Thoracic aorta (tissue), 2 donors: ENCODE results near the gene EIF5A2. TPM values are rescaled to one million over a fixed set of nuclear protein-coding genes. Genes with fewer than 3 reads are reported as not detected.

Source experiments
- ATAC-seq: fragments of 150-250 bp; one replicate; pipeline ENCODE4 v1.8.0; 2017; ENCODE audit warnings: low read depth; ENCODE audit not compliant: insufficient number of reproducible peaks, low FRiP score
- DNase-seq: peaks from one replicate; pipeline ENCODE4 v3.0.0-alpha.2; 2020; ENCODE audit warnings: low spot score
- H3K27ac ChIP-seq, 2 donors: fragments of 200-600 bp; sonication (generic); 1 replicate in 1 of 2; 2 replicates in 1 of 2; pipeline ENCODE4 v1.5.1; 2016; ENCODE audit warnings: mild to moderate bottlenecking in 2 of 2, moderate library complexity in 2 of 2
- H3K27me3 ChIP-seq: fragments of 200-600 bp; sonication (generic); replicated peaks from 2 replicates; pipeline ENCODE4 v1.6.0; 2016; ENCODE audit warnings: mild to moderate bottlenecking; ENCODE audit not compliant: insufficient read depth
- H3K36me3 ChIP-seq: fragments of 200-600 bp; sonication (generic); one replicate; pipeline ENCODE4 v1.5.1; 2016
- H3K4me1 ChIP-seq, 2 donors: fragments of 200-600 bp; sonication (generic); 1 replicate in 1 of 2; 2 replicates in 1 of 2; pipeline versions ENCODE4 v1.5.1 to v1.6.0; 2016; ENCODE audit warnings: low read depth in 2 of 2, mild to moderate bottlenecking in 1 of 2; ENCODE audit not compliant: control insufficient read depth in 1 of 2
- H3K4me3 ChIP-seq: fragments of 200-600 bp; sonication (generic); 2 replicates; pipeline ENCODE4 v1.5.1; 2016; ENCODE audit warnings: mild to moderate bottlenecking
- H3K9me3 ChIP-seq: fragments of 200-600 bp; sonication (generic); 2 replicates; pipeline ENCODE4 v1.5.1; 2016
- CTCF ChIP-seq: fragments of 200-600 bp; sonication (generic); IDR thresholded peaks from one replicate; pipeline ENCODE4 v1.5.1; 2019; ENCODE audit warnings: antibody characterized with exemption
- total RNA-seq, 2 donors: library from RNA; depleted of rRNA; stranded (reverse); fragments of >200 nt; gene quantifications; one replicate each; pipeline versions ENCODE4 v1.1.0 to v1.2.3, GENCODE V29; 2016

Gene EIF5A2
- total RNA-seq, 2 donors from 2014 or later = 7.4 to 12.2 TPM

GRCh38 chr3:170863816-170864215, 44.6 kb downstream of the EIF5A2 start:
- no peak for TF ChIP-seq CTCF
- no peaks in the 10 kb centered on the region for H3K9me3 ChIP-seq

GRCh38 chr3:170862618-170863374, 45.6 kb downstream of the EIF5A2 start:
- Histone ChIP-seq H3K27ac (no peak overlapping the region), H3K36me3 (peaks cover 13% of the 10 kb centered on the region), H3K4me1 (peaks cover 6 to 8% of the 10 kb centered on the region in 2 donors), H3K4me3 (no peak overlapping the region), H3K27me3 (no peaks in the 10 kb centered on the region), H3K9me3 (no peaks in the 10 kb centered on the region)
- no peak for ATAC-seq
- no peak for DNase-seq
- no peak for TF ChIP-seq CTCF

More at GRCh38 chr3:170863816-170864215, 44.6 kb downstream of the EIF5A2 start:
- H3K27ac ChIP-seq = no peak overlapping the region
- H3K27me3 ChIP-seq = no peaks in the 10 kb centered on the region
- no peak for DNase-seq
- peaks cover 9 to 16% of the 10 kb centered on the region in 2 donors for H3K4me1 ChIP-seq
- no peak for ATAC-seq
- H3K36me3 ChIP-seq = peaks cover 15% of the 10 kb centered on the region
- no peak overlapping the region for H3K4me3 ChIP-seq

GRCh38 chr3:170858599-170858998, 49.8 kb downstream of the EIF5A2 start:
- H3K36me3 ChIP-seq = no peaks in the 10 kb centered on the region
- H3K4me1 ChIP-seq = no peaks in the 10 kb centered on the region
- no peaks in the 10 kb centered on the region for H3K9me3 ChIP-seq
- ATAC-seq (no peak), DNase-seq (no peak)
- no peaks in the 10 kb centered on the region for H3K27me3 ChIP-seq
- H3K27ac ChIP-seq = no peak overlapping the region
- no peak overlapping the region for H3K4me3 ChIP-seq
- no peak for TF ChIP-seq CTCF

GRCh38 chr3:170852324-170852723, 56.1 kb downstream of the EIF5A2 start:
- Histone ChIP-seq H3K4me1 (no peaks in the 10 kb centered on the region), H3K27ac (no peak overlapping the region), H3K36me3 (no peaks in the 10 kb centered on the region), H3K27me3 (no peaks in the 10 kb centered on the region), H3K9me3 (no peaks in the 10 kb centered on the region), H3K4me3 (no peak overlapping the region)
- no peak for TF ChIP-seq CTCF
- ATAC-seq (no peak), DNase-seq (no peak)

GRCh38 chr3:170848292-170848917, 60.0 kb downstream of the EIF5A2 start:
- Histone ChIP-seq H3K27ac (no peak overlapping the region), H3K4me3 (no peak overlapping the region), H3K27me3 (no peaks in the 10 kb centered on the region), H3K4me1 (no peaks in the 10 kb centered on the region), H3K9me3 (no peaks in the 10 kb centered on the region), H3K36me3 (no peaks in the 10 kb centered on the region)
- ATAC-seq (no peak), DNase-seq (no peak)
- TF ChIP-seq CTCF = no peak
